GM21737 (cell line): ENCODE measurements around the gene C2orf92.
"Not testable (repeated sequence)": the region's sequence is repeated elsewhere in the genome, so short reads cannot be mapped to it uniquely, and the experiment has no call there.

ENCODE experiments used
- ATAC-seq: cut with Tn5 transposase; IDR thresholded peaks from one replicate; pipeline ENCODE4 v1.9.1; 2021; ENCODE audit warnings: mild to moderate bottlenecking, moderate library complexity; ENCODE audit not compliant: unreplicated experiment

C2orf92 gene

GRCh38 chr2:97688062-97688827 is 18.7 kb downstream of the C2orf92 start:
- ATAC-seq: no peak

- ATAC-seq: no peak
These were observed 21.7 kb downstream of the C2orf92 start for GRCh38 chr2:97691166-97691565.

GRCh38 chr2:97693476-97693875 is 24.0 kb downstream of the C2orf92 start:
- no peak for ATAC-seq

- ATAC-seq: no peak
These were observed 26.2 kb downstream of the C2orf92 start for GRCh38 chr2:97695744-97696143.

- no peak for ATAC-seq
These were observed 28.0 kb downstream of the C2orf92 start for GRCh38 chr2:97697252-97698235.

GRCh38 chr2:97698530-97698929 is 29.0 kb downstream of the C2orf92 start:
- no peak for ATAC-seq

GRCh38 chr2:97699765-97700444 is 30.4 kb downstream of the C2orf92 start:
- ATAC-seq: no peak

GRCh38 chr2:97701186-97701585 is 31.7 kb downstream of the C2orf92 start:
- no peak for ATAC-seq

GRCh38 chr2:97701851-97702465 is 32.4 kb downstream of the C2orf92 start:
- no peak for ATAC-seq

GRCh38 chr2:97702731-97703470 is 33.4 kb downstream of the C2orf92 start:
- ATAC-seq: no peak

- no peak for ATAC-seq
These were observed 34.2 kb downstream of the C2orf92 start for GRCh38 chr2:97703741-97704140.

- ATAC-seq: no peak
These were observed 35.5 kb downstream of the C2orf92 start for GRCh38 chr2:97704989-97705388.

GRCh38 chr2:97706112-97706511 is 36.6 kb downstream of the C2orf92 start:
- ATAC-seq: no peak

GRCh38 chr2:97706708-97707345 is 37.3 kb downstream of the C2orf92 start:
- ATAC-seq: no peak

- ATAC-seq: no peak
These were observed 38.0 kb downstream of the C2orf92 start for GRCh38 chr2:97707362-97708047.

GRCh38 chr2:97708048-97708380 is 38.5 kb downstream of the C2orf92 start:
- ATAC-seq: no peak

GRCh38 chr2:97708608-97709007 is 39.1 kb downstream of the C2orf92 start:
- no peak for ATAC-seq

- no peak for ATAC-seq
These were observed 41.8 kb downstream of the C2orf92 start for GRCh38 chr2:97711394-97711711.

- not testable (repeated sequence) for ATAC-seq
These were observed 42.7 kb downstream of the C2orf92 start for GRCh38 chr2:97712175-97712574.
